ENCODE data around the gene CLEC10A.

DNA sequence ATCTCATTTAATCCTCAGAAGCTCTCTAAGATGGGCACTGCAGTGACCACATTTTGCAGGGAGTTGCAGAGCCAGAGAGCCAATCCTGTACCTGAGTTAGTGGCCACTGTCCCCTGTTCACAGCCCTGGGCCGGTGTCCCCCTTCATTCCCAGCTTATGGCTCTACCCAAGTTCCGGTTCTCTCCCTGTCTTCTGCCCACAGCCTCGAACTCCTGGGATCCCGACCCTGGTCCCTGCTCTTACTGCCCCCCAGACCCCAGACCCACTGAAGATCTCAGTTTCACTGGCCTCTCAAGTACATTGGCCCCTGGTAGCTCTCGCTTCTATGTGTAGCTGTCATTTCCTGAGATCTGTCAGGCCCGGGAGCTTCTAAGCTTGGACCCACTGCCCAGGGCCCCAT is 22.4 kb upstream of the CLEC10A start:
- TF ChIP-seq POLR2AphosphoS5 (IDR thresholded peaks at IDR 0.05): no peak
- TF ChIP-seq, protein P1, sequence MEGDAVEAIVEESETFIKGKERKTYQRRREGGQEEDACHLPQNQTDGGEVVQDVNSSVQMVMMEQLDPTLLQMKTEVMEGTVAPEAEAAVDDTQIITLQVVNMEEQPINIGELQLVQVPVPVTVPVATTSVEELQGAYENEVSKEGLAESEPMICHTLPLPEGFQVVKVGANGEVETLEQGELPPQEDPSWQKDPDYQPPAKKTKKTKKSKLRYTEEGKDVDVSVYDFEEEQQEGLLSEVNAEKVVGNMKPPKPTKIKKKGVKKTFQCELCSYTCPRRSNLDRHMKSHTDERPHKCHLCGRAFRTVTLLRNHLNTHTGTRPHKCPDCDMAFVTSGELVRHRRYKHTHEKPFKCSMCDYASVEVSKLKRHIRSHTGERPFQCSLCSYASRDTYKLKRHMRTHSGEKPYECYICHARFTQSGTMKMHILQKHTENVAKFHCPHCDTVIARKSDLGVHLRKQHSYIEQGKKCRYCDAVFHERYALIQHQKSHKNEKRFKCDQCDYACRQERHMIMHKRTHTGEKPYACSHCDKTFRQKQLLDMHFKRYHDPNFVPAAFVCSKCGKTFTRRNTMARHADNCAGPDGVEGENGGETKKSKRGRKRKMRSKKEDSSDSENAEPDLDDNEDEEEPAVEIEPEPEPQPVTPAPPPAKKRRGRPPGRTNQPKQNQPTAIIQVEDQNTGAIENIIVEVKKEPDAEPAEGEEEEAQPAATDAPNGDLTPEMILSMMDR (IDR thresholded peaks at IDR 0.05): no peak
- TF ChIP-seq POLR2A (IDR thresholded peaks at IDR 0.05): no peak
- no peak for TF ChIP-seq EP300 (IDR thresholded peaks at IDR 0.05; ENCODE audit: low read depth)

All from transverse colon (tissue), 4 donors.